ENCODE measurements around the gene PHF11.

DNA sequence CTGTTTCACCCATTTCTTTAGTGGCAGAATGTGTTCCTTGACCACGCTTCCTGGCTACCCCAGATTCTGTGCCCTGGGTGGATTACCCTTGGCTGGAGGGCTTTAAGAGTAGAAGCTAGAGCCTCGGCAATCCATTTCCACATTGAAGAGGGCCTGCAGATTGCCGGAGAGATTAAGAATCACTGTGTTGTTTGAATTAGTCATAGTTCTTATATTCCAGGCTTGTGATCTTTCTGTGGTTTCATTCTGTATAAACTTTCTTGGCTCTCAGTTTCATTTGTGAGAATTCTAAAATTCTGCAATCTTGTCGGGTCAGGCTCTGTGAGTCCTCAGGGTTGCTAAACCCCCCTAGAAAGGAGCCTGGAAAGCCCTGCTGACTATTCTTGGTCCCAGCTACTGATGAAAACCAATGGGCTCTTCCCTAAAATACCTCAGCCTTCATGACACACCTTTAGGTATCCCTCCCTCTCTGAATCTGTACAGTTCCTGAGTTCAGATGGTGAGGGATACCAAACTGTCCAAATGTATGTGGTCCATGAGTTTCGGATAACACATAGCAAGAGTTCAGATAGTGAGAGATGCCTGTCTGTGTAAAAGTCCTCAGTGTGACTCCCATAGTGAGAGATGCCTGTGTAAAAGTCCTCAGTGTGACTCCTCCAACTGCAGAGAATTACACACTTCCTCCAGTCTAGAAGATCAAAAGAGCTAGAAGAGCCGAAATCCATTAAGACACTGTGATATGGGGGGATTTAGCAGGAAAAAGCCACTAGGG is 4.3 kb downstream of the PHF11 start:
- TF ChIP-seq EZH2 (IDR thresholded peaks at IDR 0.05) (no peak), POLR2AphosphoS5 (IDR thresholded peaks at IDR 0.05; ENCODE audit: borderline replicate concordance, low read depth, low read length) (no peak)

Measured in SK-N-MC (cell line).